Fibroblast of the aortic adventitia (primary cell): ENCODE results near the gene TCF12. TPM values are rescaled to one million over a fixed set of nuclear protein-coding genes. Genes with fewer than 3 reads are reported as not detected.

ENCODE experiments used
- DNase-seq: peaks from one replicate; pipeline ENCODE4 v3.0.0-alpha.2; 2010; ENCODE audit warnings: low read depth
- H3K4me3 ChIP-seq: 2 replicates; pipeline ENCODE4 v1.5.1; 2011; ENCODE audit warnings: low read depth, mild to moderate bottlenecking, control low read depth, low read length, moderate library complexity
- CTCF ChIP-seq: IDR thresholded peaks from 2 replicates; pipeline ENCODE4 v1.5.1; 2011; ENCODE audit warnings: mild to moderate bottlenecking, low read length, control low read depth, inconsistent platforms; ENCODE audit not compliant: insufficient read depth
- total RNA-seq: library from RNA; depleted of rRNA; stranded (reverse); fragments of >200 nt; gene quantifications from 2 replicates; pipeline ENCODE4 v1.2.3, GENCODE V29; 2012; ENCODE audit warnings: low replicate concordance

Gene TCF12
- total RNA-seq, 1 donor = 89.2 TPM

GRCh38 chr15:57108296-57108695 lies 189.9 kb downstream of the TCF12 start:
- no peak for DNase-seq
- no peak overlapping the region for H3K4me3 ChIP-seq
- no peak for TF ChIP-seq CTCF

GRCh38 chr15:57109005-57109404 lies 190.6 kb downstream of the TCF12 start:
- no peak overlapping the region for H3K4me3 ChIP-seq
- no peak for TF ChIP-seq CTCF
- DNase-seq = no peak

GRCh38 chr15:57111002-57111401 lies 192.6 kb downstream of the TCF12 start:
- no peak for DNase-seq
- no peak overlapping the region for H3K4me3 ChIP-seq
- peak; percentile 33 for TF ChIP-seq CTCF

- TF ChIP-seq CTCF = no peak
- H3K4me3 ChIP-seq = no peak overlapping the region
- no peak for DNase-seq
Observed at GRCh38 chr15:57112178-57112577, 193.7 kb downstream of the TCF12 start.

GRCh38 chr15:57114070-57114469 lies 195.6 kb downstream of the TCF12 start:
- no peak for TF ChIP-seq CTCF
- DNase-seq = no peak
- H3K4me3 ChIP-seq = no peak overlapping the region

GRCh38 chr15:57118013-57118799 lies 199.8 kb downstream of the TCF12 start:
- peak; percentile 25 for DNase-seq
- no peak overlapping the region for H3K4me3 ChIP-seq
- TF ChIP-seq CTCF = no peak
